Natural killer cell (primary cell): ENCODE measurements around the gene DCDC2. TPM values are rescaled to one million over a fixed set of nuclear protein-coding genes. Genes with fewer than 3 reads are reported as not detected.
"Not testable (repeated sequence)": the region's sequence is repeated elsewhere in the genome, so short reads cannot be mapped to it uniquely, and the experiment has no call there.

Source experiments
- ATAC-seq, 3 donors: fragments of 150-1000 bp in 2 of 3; fragments of 200-7000 bp in 1 of 3; cut with Tn5 transposase; 1 replicate in 1 of 3; 2 replicates in 2 of 3; pipeline ENCODE4 v1.10.0; 2021; ENCODE audit warnings: mild to moderate bottlenecking in 2 of 3, moderate library complexity in 2 of 3
- DNase-seq, 2 donors: peaks; one replicate each; pipeline versions ENCODE4 v3.0.0 to v3.0.0-alpha.2; 2013 to 2021; ENCODE audit warnings: mixed read lengths in 1 of 2
- H3K27ac ChIP-seq: one replicate; pipeline ENCODE4 v1.5.1; 2013; ENCODE audit warnings: mild to moderate bottlenecking, low read length
- H3K27me3 ChIP-seq: one replicate; pipeline ENCODE4 v1.6.1; 2013; ENCODE audit warnings: low read length; ENCODE audit not compliant: control insufficient read depth, insufficient read depth
- H3K36me3 ChIP-seq: one replicate; pipeline ENCODE4 v1.6.1; 2013; ENCODE audit warnings: low read length; ENCODE audit not compliant: control insufficient read depth, insufficient read depth
- H3K4me1 ChIP-seq: one replicate; pipeline ENCODE4 v1.6.1; 2013; ENCODE audit warnings: low read length; ENCODE audit not compliant: control insufficient read depth, insufficient read depth
- H3K4me3 ChIP-seq: one replicate; pipeline ENCODE4 v1.5.1; 2013; ENCODE audit warnings: low read length
- H3K9me3 ChIP-seq: one replicate; pipeline ENCODE4 v1.6.1; 2013; ENCODE audit warnings: low read length; ENCODE audit not compliant: control insufficient read depth, insufficient read depth
- H3K27ac Mint-ChIP-seq, 2 donors: one replicate each; pipeline ENCODE4 v1.8.0; 2022; ENCODE audit warnings: mild to moderate bottlenecking in 2 of 2, mixed read lengths in 2 of 2, moderate library complexity in 1 of 2
- H3K27me3 Mint-ChIP-seq, 2 donors: one replicate each; pipeline ENCODE4 v1.8.0; 2022; ENCODE audit warnings: low read depth in 2 of 2, mixed read lengths in 2 of 2
- H3K36me3 Mint-ChIP-seq: one replicate; pipeline ENCODE4 v1.8.0; 2022; ENCODE audit warnings: mixed read lengths
- H3K4me1 Mint-ChIP-seq, 2 donors: one replicate each; pipeline ENCODE4 v1.8.0; 2022; ENCODE audit warnings: mixed read lengths in 2 of 2
- H3K4me3 Mint-ChIP-seq: one replicate; pipeline ENCODE4 v1.8.0; 2022; ENCODE audit warnings: mild to moderate bottlenecking, moderate library complexity, mixed read lengths
- H3K9me3 Mint-ChIP-seq, 2 donors: one replicate each; pipeline ENCODE4 v1.8.0; 2022; ENCODE audit warnings: mixed read lengths in 2 of 2
- CTCF ChIP-seq: fragments of 200-600 bp; IDR thresholded peaks from one replicate; pipeline ENCODE4 v1.8.0; 2022; ENCODE audit warnings: antibody characterized with exemption
- WGBS: methylation state at CpG from one replicate; pipeline ENCODE4 v1.1.7; 2013; ENCODE audit warnings: missing lambda C conversion rate; ENCODE audit not compliant: insufficient coverage; 5-methylcytosine and 5-hydroxymethylcytosine counted together
- intact Hi-C: fragments of 100-400 bp; cut with micrococcal nuclease; formaldehyde crosslinking; loops from one replicate; pipeline ENCODE4 v1.14.2; 2022
- total RNA-seq, 4 donors: library from RNA; stranded (reverse); fragments of 120-200 nt in 1 of 4; gene quantifications; one replicate each; pipeline versions ENCODE4 v1.2.3 to v1.2.4, GENCODE V29; 2013 to 2022

Gene DCDC2
- total RNA-seq, 3 donors from 2014 or later (not counting 1 experiment from before 2014, with no cell fraction given): not detected

- no peak for ATAC-seq
- intact Hi-C loops: no loop called here
These were observed 116.9 kb downstream of the DCDC2 start for GRCh38 chr6:24240943-24241342.

GRCh38 chr6:24240380-24240928 is 117.4 kb downstream of the DCDC2 start:
- Mint-ChIP-seq H3K36me3 (no peaks in the 10 kb centered on the region), H3K4me1 (no peaks in the 10 kb centered on the region), H3K27me3 (peaks cover 0 to 6% of the 10 kb centered on the region in 2 donors), H3K4me3 (no peak overlapping the region), H3K9me3 (peaks cover 3% of the 10 kb centered on the region in 2 donors), H3K27ac (no peak overlapping the region)
- Histone ChIP-seq H3K4me1 (no peaks in the 10 kb centered on the region), H3K9me3 (no peaks in the 10 kb centered on the region), H3K27ac (no peak overlapping the region), H3K4me3 (no peak overlapping the region), H3K36me3 (no peaks in the 10 kb centered on the region), H3K27me3 (no peaks in the 10 kb centered on the region)
- ATAC-seq (no peak), DNase-seq (no peak)
- 95% methylated on average over 3 of the region's 3 CpGs for WGBS
- no peak for TF ChIP-seq CTCF
- intact Hi-C loops: no loop called here

More at GRCh38 chr6:24240943-24241342, 116.9 kb downstream of the DCDC2 start:
- Mint-ChIP-seq H3K9me3 (peaks cover 3% of the 10 kb centered on the region in 2 donors), H3K36me3 (no peaks in the 10 kb centered on the region), H3K27me3 (peaks cover 0 to 6% of the 10 kb centered on the region in 2 donors), H3K4me3 (no peak overlapping the region), H3K4me1 (no peaks in the 10 kb centered on the region), H3K27ac (no peak overlapping the region)
- no peak overlapping the region for H3K4me3 ChIP-seq
- no peaks in the 10 kb centered on the region for H3K27me3 ChIP-seq
- H3K36me3 ChIP-seq: no peaks in the 10 kb centered on the region
- no peak for TF ChIP-seq CTCF
- no peaks in the 10 kb centered on the region for H3K4me1 ChIP-seq
- 91% methylated on average over 2 of the region's 2 CpGs for WGBS
- H3K9me3 ChIP-seq: no peaks in the 10 kb centered on the region
- DNase-seq: no peak
- H3K27ac ChIP-seq: no peak overlapping the region

- TF ChIP-seq CTCF: no peak
- intact Hi-C loops: no loop called here
- H3K27ac Mint-ChIP-seq: no peak overlapping the region
- peaks cover 3% of the 10 kb centered on the region in 2 donors for H3K9me3 Mint-ChIP-seq
- WGBS: 98% methylated on average over 3 of the region's 3 CpGs
- Histone ChIP-seq H3K9me3 (no peaks in the 10 kb centered on the region), H3K4me1 (no peaks in the 10 kb centered on the region), H3K27ac (no peak overlapping the region), H3K4me3 (no peak overlapping the region), H3K27me3 (no peaks in the 10 kb centered on the region), H3K36me3 (no peaks in the 10 kb centered on the region)
- peaks cover 9 to 12% of the 10 kb centered on the region in 2 donors for H3K27me3 Mint-ChIP-seq
- no peak for DNase-seq
- H3K36me3 Mint-ChIP-seq: no peaks in the 10 kb centered on the region
- ATAC-seq: no peak
- no peak overlapping the region for H3K4me3 Mint-ChIP-seq
- H3K4me1 Mint-ChIP-seq: no peaks in the 10 kb centered on the region
These were observed 119.2 kb downstream of the DCDC2 start for GRCh38 chr6:24238700-24239099.

- intact Hi-C loops, H3K4me3 ChIP-seq, H3K27me3 Mint-ChIP-seq, H3K27me3 ChIP-seq, H3K4me1 Mint-ChIP-seq, H3K9me3 Mint-ChIP-seq, H3K4me3 Mint-ChIP-seq, ATAC-seq, H3K36me3 ChIP-seq, H3K9me3 ChIP-seq, H3K27ac ChIP-seq, H3K4me1 ChIP-seq, DNase-seq, H3K36me3 Mint-ChIP-seq, H3K27ac Mint-ChIP-seq: not testable (repeated sequence)
- 93% methylated on average over 3 of the region's 3 CpGs for WGBS
These were observed 121.1 kb downstream of the DCDC2 start for GRCh38 chr6:24236779-24237178.
